Neural cell (in vitro differentiated cells): ENCODE results near the gene SLC4A8. TPM values are rescaled to one million over a fixed set of nuclear protein-coding genes. Genes with fewer than 3 reads are reported as not detected.

Source experiments
- H2AFZ ChIP-seq: fragments of 200-600, 300-800 bp; sonication (generic), shearing (Covaris generic); 2 replicates; pipeline ENCODE4 v1.6.0; 2014; ENCODE audit warnings: low read depth, mild to moderate bottlenecking, antibody characterized with exemption, low read length, moderate library complexity
- H3F3A ChIP-seq: fragments of 200-600 bp; shearing (Covaris generic); 2 replicates; pipeline ENCODE4 v1.6.1; 2016; ENCODE audit warnings: mild to moderate bottlenecking, moderate library complexity, mixed read lengths, antibody characterized with exemption, low read length; ENCODE audit not compliant: insufficient read depth, poor library complexity, severe bottlenecking
- H3K27ac ChIP-seq: fragments of 200-600, 300-800 bp; sonication (generic), shearing (Covaris generic); 2 replicates; pipeline ENCODE4 v1.5.1; 2014; ENCODE audit warnings: mild to moderate bottlenecking, low read length, moderate library complexity
- H3K27me3 ChIP-seq: fragments of 300-800, 200-600 bp; sonication (generic), shearing (Covaris generic); 2 replicates; pipeline ENCODE4 v1.6.0; 2014; ENCODE audit warnings: mild to moderate bottlenecking, low read depth, low read length, moderate library complexity; ENCODE audit not compliant: insufficient read depth
- H3K36me3 ChIP-seq: fragments of 300-800, 200-600 bp; sonication (generic), shearing (Covaris generic); 2 replicates; pipeline ENCODE4 v1.5.1; 2014; ENCODE audit warnings: mild to moderate bottlenecking, antibody characterized with exemption, low read length, moderate library complexity; ENCODE audit not compliant: insufficient read depth
- H3K4me2 ChIP-seq: fragments of 300-800, 200-600 bp; sonication (generic), shearing (Covaris generic); 2 replicates; pipeline ENCODE4 v1.6.0; 2014; ENCODE audit warnings: mild to moderate bottlenecking, low read length
- H3K4me3 ChIP-seq: fragments of 300-800, 200-600 bp; sonication (generic), shearing (Covaris generic); 2 replicates; pipeline ENCODE4 v1.5.1; 2014; ENCODE audit warnings: mild to moderate bottlenecking, low read length, moderate library complexity
- H3K79me2 ChIP-seq: fragments of 200-600 bp; shearing (Covaris generic); replicated peaks from 2 replicates; pipeline ENCODE4 v1.6.0; 2014; ENCODE audit warnings: mild to moderate bottlenecking, low read length, moderate library complexity; ENCODE audit not compliant: insufficient read depth
- H3K9ac ChIP-seq: fragments of 300-800, 200-600 bp; sonication (generic), shearing (Covaris generic); 2 replicates; pipeline ENCODE4 v1.6.1; 2016; ENCODE audit warnings: mild to moderate bottlenecking, low read length, mixed read lengths
- H3K9me2 ChIP-seq: fragments of 200-600 bp; shearing (Covaris generic); 2 replicates; pipeline ENCODE4 v1.6.1; 2016; ENCODE audit warnings: mild to moderate bottlenecking, low read length, mixed read lengths; ENCODE audit not compliant: insufficient read depth
- H3K9me3 ChIP-seq: fragments of 200-600, 300-800 bp; sonication (generic), shearing (Covaris generic); 2 replicates; pipeline ENCODE4 v1.6.1; 2016; ENCODE audit warnings: mild to moderate bottlenecking, mixed run types, low read length, moderate library complexity, mixed read lengths
- H4K20me1 ChIP-seq: fragments of 200-600 bp; shearing (Covaris generic); 2 replicates; pipeline ENCODE4 v1.6.1; 2016; ENCODE audit warnings: mild to moderate bottlenecking, mixed run types; ENCODE audit not compliant: insufficient read depth
- CTCF ChIP-seq: fragments of 450-650 bp; IDR thresholded peaks from 2 replicates; pipeline ENCODE4 v1.5.1; 2014; ENCODE audit warnings: antibody characterized with exemption, mild to moderate bottlenecking, moderate library complexity; ENCODE audit not compliant: poor library complexity, severe bottlenecking
- EP300 ChIP-seq: fragments of 450-650 bp; conservative IDR thresholded peaks from 2 replicates; pipeline ENCODE4 v1.6.1; 2014; ENCODE audit warnings: antibody characterized with exemption, mild to moderate bottlenecking, moderate library complexity; ENCODE audit not compliant: poor library complexity, severe bottlenecking
- EZH2 ChIP-seq: fragments of 200-600, 300-800 bp; shearing (Covaris generic), sonication (generic); IDR thresholded peaks from 2 replicates; pipeline ENCODE4 v1.6.1; 2014; ENCODE audit warnings: antibody characterized with exemption, low read length, borderline replicate concordance, mild to moderate bottlenecking; ENCODE audit not compliant: insufficient read depth, poor library complexity, severe bottlenecking
- MXI1 ChIP-seq: fragments of 450-650 bp; conservative IDR thresholded peaks from 2 replicates; pipeline ENCODE4 v1.6.1; 2014; ENCODE audit warnings: antibody characterized with exemption, mild to moderate bottlenecking; ENCODE audit not compliant: poor library complexity, severe bottlenecking
- POLR2AphosphoS5 ChIP-seq: IDR thresholded peaks from 2 replicates; pipeline ENCODE4 v1.6.1; 2012
- RAD21 ChIP-seq: fragments of 450-650 bp; conservative IDR thresholded peaks from 2 replicates; pipeline ENCODE4 v1.6.1; 2014; ENCODE audit warnings: antibody characterized with exemption, mild to moderate bottlenecking, moderate library complexity
- REST ChIP-seq: IDR thresholded peaks from 2 replicates; pipeline ENCODE4 v1.6.1; 2012; ENCODE audit warnings: borderline replicate concordance
- SMC3 ChIP-seq: fragments of 450-650 bp; conservative IDR thresholded peaks from 2 replicates; pipeline ENCODE4 v1.6.1; 2014; ENCODE audit warnings: antibody characterized with exemption, mild to moderate bottlenecking, moderate library complexity; ENCODE audit not compliant: poor library complexity
- TAF1 ChIP-seq: IDR thresholded peaks from 2 replicates; pipeline ENCODE4 v1.6.1; 2012; ENCODE audit warnings: low read depth
- polyA plus RNA-seq: library from polyadenylated mRNA; depleted of rRNA; stranded (reverse); fragments of >200 nt; gene quantifications from 2 replicates; pipeline ENCODE4 v1.2.3, GENCODE V29; 2014

SLC4A8 gene
- polyA plus RNA-seq, 1 donor from 2014 or later: 37.8 TPM

GRCh38 chr12:51517316-51517715, 92.7 kb downstream of the SLC4A8 start:
- H4K20me1 ChIP-seq: no peaks in the 10 kb centered on the region
- no peaks in the 10 kb centered on the region for H3K27me3 ChIP-seq
- TF ChIP-seq EP300 (no peak), REST (no peak), EZH2 (no peak), POLR2AphosphoS5 (no peak), RAD21 (no peak), TAF1 (no peak), MXI1 (no peak), SMC3 (no peak), CTCF (no peak)
- no peak overlapping the region for H2AFZ ChIP-seq
- H3K4me3 ChIP-seq: no peak overlapping the region
- no peak overlapping the region for H3K9ac ChIP-seq
- no peaks in the 10 kb centered on the region for H3F3A ChIP-seq
- no peaks in the 10 kb centered on the region for H3K9me3 ChIP-seq
- no peaks in the 10 kb centered on the region for H3K9me2 ChIP-seq
- no peak overlapping the region for H3K4me2 ChIP-seq
- no peak overlapping the region for H3K27ac ChIP-seq
- H3K79me2 ChIP-seq: no peaks in the 10 kb centered on the region
- no peaks in the 10 kb centered on the region for H3K36me3 ChIP-seq

GRCh38 chr12:51517800-51518199, 93.2 kb downstream of the SLC4A8 start:
- Histone ChIP-seq H3K9me2 (no peaks in the 10 kb centered on the region), H3K27ac (no peak overlapping the region), H3K9ac (no peak overlapping the region), H3F3A (no peaks in the 10 kb centered on the region), H3K79me2 (no peaks in the 10 kb centered on the region), H3K36me3 (no peaks in the 10 kb centered on the region), H3K4me3 (no peak overlapping the region), H3K27me3 (no peaks in the 10 kb centered on the region), H2AFZ (no peak overlapping the region), H4K20me1 (no peaks in the 10 kb centered on the region), H3K4me2 (no peak overlapping the region), H3K9me3 (no peaks in the 10 kb centered on the region)
- no peak for TF ChIP-seq REST
- no peak for TF ChIP-seq TAF1
- no peak for TF ChIP-seq EZH2
- TF ChIP-seq MXI1: no peak
- no peak for TF ChIP-seq SMC3
- no peak for TF ChIP-seq RAD21
- TF ChIP-seq CTCF: no peak
- TF ChIP-seq EP300: no peak
- no peak for TF ChIP-seq POLR2AphosphoS5
